ENCODE data around the gene ITGB1. TPM values are rescaled to one million over a fixed set of nuclear protein-coding genes. Genes with fewer than 3 reads are reported as not detected.

ITGB1 gene
- total RNA-seq, 1 experiment from 2014 or later = 421 TPM

DNA sequence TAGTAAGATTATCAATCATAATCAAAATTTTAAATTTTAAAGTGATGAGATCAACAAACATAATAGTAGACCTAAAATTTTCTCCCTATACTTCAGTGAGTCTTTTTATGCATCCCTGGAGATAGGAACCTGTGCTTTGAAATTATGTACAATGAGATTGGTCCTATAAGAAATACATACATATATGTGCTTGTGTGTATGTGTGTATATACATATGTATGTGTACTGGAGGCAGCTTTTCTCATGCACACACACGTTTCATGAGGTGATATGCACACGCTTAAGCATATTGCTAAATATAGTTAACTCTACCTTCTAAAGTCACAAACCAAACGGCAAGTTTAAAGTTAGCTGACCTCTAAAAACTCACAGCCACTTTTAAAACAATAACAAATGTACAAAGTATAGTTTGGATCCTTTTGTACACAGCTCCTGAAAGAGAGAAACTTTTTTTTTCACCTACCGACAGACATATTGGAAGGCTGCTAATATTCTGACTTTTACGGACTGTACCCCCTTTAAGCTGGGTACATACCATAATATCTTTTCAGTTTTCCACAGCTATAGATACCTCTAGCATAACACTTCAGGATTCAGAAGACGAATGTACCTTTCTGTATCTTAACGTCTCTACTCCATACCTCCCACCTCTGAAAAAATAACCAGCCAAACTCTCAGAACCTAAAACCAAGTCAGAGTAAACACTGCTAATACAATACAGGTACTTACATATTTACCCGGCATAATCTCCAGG, 3.3 kb downstream of the ITGB1 start:
- BruUV-seq (replicated peaks) = no TSS peak
- peaks cover 94% of the 10 kb centered on the region for H3K79me2 ChIP-seq (ENCODE audit: low read depth)
- H3K27ac ChIP-seq = peak overlapping the region; percentile 71; the same call in 1 of the 2 replicates
- intact Hi-C loops (cut with micrococcal nuclease; ENCODE audit: unreplicated experiment) = loop anchor here (5.0 to 10.0 kb wide), 3 partner anchors 37 to 610 kb away; partner anchors contain the start of genes CCDC7 and EPC1
- TF ChIP-seq, protein P1, sequence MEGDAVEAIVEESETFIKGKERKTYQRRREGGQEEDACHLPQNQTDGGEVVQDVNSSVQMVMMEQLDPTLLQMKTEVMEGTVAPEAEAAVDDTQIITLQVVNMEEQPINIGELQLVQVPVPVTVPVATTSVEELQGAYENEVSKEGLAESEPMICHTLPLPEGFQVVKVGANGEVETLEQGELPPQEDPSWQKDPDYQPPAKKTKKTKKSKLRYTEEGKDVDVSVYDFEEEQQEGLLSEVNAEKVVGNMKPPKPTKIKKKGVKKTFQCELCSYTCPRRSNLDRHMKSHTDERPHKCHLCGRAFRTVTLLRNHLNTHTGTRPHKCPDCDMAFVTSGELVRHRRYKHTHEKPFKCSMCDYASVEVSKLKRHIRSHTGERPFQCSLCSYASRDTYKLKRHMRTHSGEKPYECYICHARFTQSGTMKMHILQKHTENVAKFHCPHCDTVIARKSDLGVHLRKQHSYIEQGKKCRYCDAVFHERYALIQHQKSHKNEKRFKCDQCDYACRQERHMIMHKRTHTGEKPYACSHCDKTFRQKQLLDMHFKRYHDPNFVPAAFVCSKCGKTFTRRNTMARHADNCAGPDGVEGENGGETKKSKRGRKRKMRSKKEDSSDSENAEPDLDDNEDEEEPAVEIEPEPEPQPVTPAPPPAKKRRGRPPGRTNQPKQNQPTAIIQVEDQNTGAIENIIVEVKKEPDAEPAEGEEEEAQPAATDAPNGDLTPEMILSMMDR (conservative IDR thresholded peaks at IDR 0.05) = no peak
- TF ChIP-seq EZH2 (IDR thresholded peaks at IDR 0.05; ENCODE audit: low read depth) = no peak
- POLR2A ChIA-PET (ENCODE audit: unreplicated experiment) = interaction anchor here (0.7 kb wide), 1 partner anchor 91 kb away, joined by 5 read pairs; no protein-coding TSS in a partner anchor
- peaks cover 38% of the 10 kb centered on the region for H3K36me3 ChIP-seq (ENCODE audit: low read depth)
- peaks cover 57% of the 10 kb centered on the region for H3K4me1 ChIP-seq (replicated peaks; ENCODE audit: insufficient read depth)
- peak overlapping the region; percentile 95 for H3K4me2 ChIP-seq
- H3K9me2 ChIP-seq (ENCODE audit: insufficient read depth) = no peaks in the 10 kb centered on the region
- H4K20me1 ChIP-seq (ENCODE audit: insufficient read depth) = peaks cover 51% of the 10 kb centered on the region
- H3F3A ChIP-seq (ENCODE audit: insufficient read depth, low read depth) = no peaks in the 10 kb centered on the region
- DNase-seq = no peak
- H2AFZ ChIP-seq = no peak overlapping the region
- no peaks in the 10 kb centered on the region for H3K9me3 ChIP-seq (ENCODE audit: insufficient read depth, low read depth)
- peak overlapping the region; percentile 99; the same call in 1 of the 2 replicates for H3K4me3 ChIP-seq
- H3K27me3 ChIP-seq (ENCODE audit: insufficient read depth, low read depth) = no peaks in the 10 kb centered on the region
- CTCF ChIA-PET = interaction anchor here (0.9 kb wide), 1 partner anchor 54 kb away, joined by 4 read pairs; no protein-coding TSS in a partner anchor

DNA sequence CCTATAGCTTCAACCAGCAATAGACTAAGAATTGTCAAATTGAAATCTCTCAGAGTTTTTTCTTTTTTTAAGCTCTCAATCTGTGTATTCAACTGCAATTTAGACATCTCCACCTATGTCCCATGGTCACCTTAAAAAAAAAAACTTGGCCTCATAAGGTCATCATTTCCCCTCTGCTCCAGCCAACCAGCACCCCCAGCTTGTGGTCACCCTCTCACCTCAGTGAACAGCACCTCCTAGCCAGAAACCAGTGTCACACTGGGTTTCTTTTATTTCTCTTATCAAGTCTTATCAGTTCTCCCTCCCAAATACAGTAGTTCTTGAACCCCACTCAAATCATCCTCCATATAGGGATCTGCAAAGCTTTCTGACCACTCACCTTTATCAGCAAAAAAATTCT, 4.0 kb downstream of the ITGB1 start:
- Histone ChIP-seq H3K4me1 (replicated peaks; ENCODE audit: insufficient read depth) (peaks cover 58% of the 10 kb centered on the region), H2AFZ (no peak overlapping the region), H3K4me2 (peak overlapping the region; percentile 95), H3K27me3 (ENCODE audit: insufficient read depth, low read depth) (no peaks in the 10 kb centered on the region), H3K9me2 (ENCODE audit: insufficient read depth) (no peaks in the 10 kb centered on the region), H3F3A (ENCODE audit: insufficient read depth, low read depth) (no peaks in the 10 kb centered on the region), H3K36me3 (ENCODE audit: low read depth) (peaks cover 38% of the 10 kb centered on the region), H3K27ac (no peak overlapping the region), H3K9me3 (ENCODE audit: insufficient read depth, low read depth) (no peaks in the 10 kb centered on the region), H4K20me1 (ENCODE audit: insufficient read depth) (peaks cover 52% of the 10 kb centered on the region), H3K4me3 (peak overlapping the region; percentile 99; the same call in 1 of the 2 replicates), H3K79me2 (ENCODE audit: low read depth) (peaks cover 94% of the 10 kb centered on the region)
- TF ChIP-seq, protein P1 (conservative IDR thresholded peaks at IDR 0.05) = no peak
- TF ChIP-seq EZH2 (IDR thresholded peaks at IDR 0.05; ENCODE audit: low read depth) = no peak
- DNase-seq = no peak
- ChIA-PET POLR2A (ENCODE audit: unreplicated experiment) (interaction anchor here (0.7 to 1.0 kb wide), 2 partner anchors 27 to 91 kb away, joined by 5 to 6 read pairs; no protein-coding TSS in a partner anchor), CTCF (no interaction called here)
- no TSS peak for BruUV-seq (replicated peaks)
- intact Hi-C loops (cut with micrococcal nuclease; ENCODE audit: unreplicated experiment) = loop anchor here (5.0 to 10.0 kb wide), 2 partner anchors 37 to 609 kb away; partner anchors contain the start of gene EPC1

DNA sequence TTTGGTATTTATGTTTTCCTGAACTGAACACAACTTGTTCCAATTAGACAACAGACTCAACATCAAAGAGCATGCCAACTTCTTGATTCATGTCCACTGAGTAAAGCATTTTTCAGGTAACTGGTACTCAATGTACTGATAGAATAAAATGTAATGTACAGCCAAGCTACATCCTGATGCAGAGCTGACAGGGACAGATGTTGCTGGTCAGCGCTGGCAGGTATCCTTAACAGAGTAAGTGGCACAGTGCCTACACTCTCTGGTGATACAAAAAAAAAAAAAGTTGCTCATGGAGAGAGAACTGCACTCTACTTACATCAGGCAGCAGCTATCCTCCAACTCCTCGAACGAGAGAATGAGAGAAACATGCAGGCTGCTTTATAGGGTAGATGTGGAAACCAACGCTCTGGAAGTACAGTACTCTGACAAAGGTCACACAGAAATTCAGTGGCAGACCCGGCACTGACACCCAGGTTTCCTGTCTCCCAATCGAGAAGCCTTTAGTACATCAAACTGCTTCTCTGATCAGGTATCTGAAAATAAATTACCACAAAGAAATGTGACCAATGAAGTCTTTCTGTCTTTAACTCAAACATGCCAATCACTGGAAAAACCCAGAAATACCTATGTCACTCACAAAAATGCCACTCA, 4.6 kb downstream of the ITGB1 start:
- no peaks in the 10 kb centered on the region for H3F3A ChIP-seq (ENCODE audit: insufficient read depth, low read depth)

More for the DNA sequence above, 4.6 kb downstream of the ITGB1 start:
- peaks cover 58% of the 10 kb centered on the region for H3K4me1 ChIP-seq (replicated peaks; ENCODE audit: insufficient read depth)
- H4K20me1 ChIP-seq (ENCODE audit: insufficient read depth) = peaks cover 57% of the 10 kb centered on the region
- no peak overlapping the region for H3K4me3 ChIP-seq
- H3K27ac ChIP-seq = no peak overlapping the region
- DNase-seq = no peak
- no peak for TF ChIP-seq EZH2 (IDR thresholded peaks at IDR 0.05; ENCODE audit: low read depth)
- TF ChIP-seq, protein P1 (conservative IDR thresholded peaks at IDR 0.05) = no peak
- intact Hi-C loops (cut with micrococcal nuclease; ENCODE audit: unreplicated experiment) = loop anchor here (5.0 to 10.0 kb wide), 2 partner anchors 36 to 609 kb away; partner anchors contain the start of gene EPC1
- no peaks in the 10 kb centered on the region for H3K27me3 ChIP-seq (ENCODE audit: insufficient read depth, low read depth)
- BruUV-seq (replicated peaks) = no TSS peak
- H3K9me2 ChIP-seq (ENCODE audit: insufficient read depth) = no peaks in the 10 kb centered on the region
- no peaks in the 10 kb centered on the region for H3K9me3 ChIP-seq (ENCODE audit: insufficient read depth, low read depth)
- ChIA-PET POLR2A (ENCODE audit: unreplicated experiment) (interaction anchor here (1.0 kb wide), 1 partner anchor 28 kb away, joined by 6 read pairs; no protein-coding TSS in a partner anchor), CTCF (no interaction called here)
- H3K79me2 ChIP-seq (ENCODE audit: low read depth) = peaks cover 94% of the 10 kb centered on the region
- H3K36me3 ChIP-seq (ENCODE audit: low read depth) = peaks cover 38% of the 10 kb centered on the region
- peak overlapping the region; percentile 95 for H3K4me2 ChIP-seq
- no peak overlapping the region for H2AFZ ChIP-seq
